ENCODE results near the gene KRTAP10-1. TPM values are rescaled to one million over a fixed set of nuclear protein-coding genes. Genes with fewer than 3 reads are reported as not detected.
"Not testable (repeated sequence)": the region's sequence is repeated elsewhere in the genome, so short reads cannot be mapped to it uniquely, and the experiment has no call there.

KRTAP10-1 gene
- total RNA-seq, 2 donors from 2014 or later = not detected

- Mint-ChIP-seq H3K4me1 (ENCODE audit: low read depth) (no peaks in the 10 kb centered on the region), H3K27me3 (ENCODE audit: low read depth) (peaks cover 10% of the 10 kb centered on the region), H3K9me3 (peaks cover 2 to 11% of the 10 kb centered on the region in 2 donors), H3K4me3 (no peak overlapping the region), H3K36me3 (ENCODE audit: insufficient read depth in 2 of 2) (peaks cover 10 to 14% of the 10 kb centered on the region in 2 donors), H3K27ac (no peak overlapping the region)
- ATAC-seq (replicated peaks in 1 of 2) (no peak), DNase-seq (no peak)
Measured at GRCh38 chr21:44575307-44576024, 35.5 kb upstream of the KRTAP10-1 start.

- ATAC-seq (replicated peaks in 1 of 2) (no peak), DNase-seq (no peak)
- Mint-ChIP-seq H3K4me3 (no peak overlapping the region), H3K27ac (no peak overlapping the region), H3K36me3 (ENCODE audit: insufficient read depth in 2 of 2) (peaks cover 5 to 11% of the 10 kb centered on the region in 2 donors), H3K4me1 (ENCODE audit: low read depth) (no peaks in the 10 kb centered on the region), H3K9me3 (peaks cover 0 to 8% of the 10 kb centered on the region in 2 donors), H3K27me3 (ENCODE audit: low read depth) (peaks cover 10% of the 10 kb centered on the region)
Measured at GRCh38 chr21:44574457-44575306, 34.7 kb upstream of the KRTAP10-1 start.

GRCh38 chr21:44573630-44574456 is 33.8 kb upstream of the KRTAP10-1 start, which contains the start of gene KRTAP10-4:
Gene KRTAP10-4 (plus strand): TSS chr21:44573729. CDS start chr21:44573759, 30 bp downstream.
- not testable (repeated sequence) for DNase-seq; H3K4me3 Mint-ChIP-seq; H3K27ac Mint-ChIP-seq; ATAC-seq (replicated peaks in 1 of 2); H3K4me1 Mint-ChIP-seq (ENCODE audit: low read depth); H3K9me3 Mint-ChIP-seq
- H3K36me3 Mint-ChIP-seq (ENCODE audit: insufficient read depth in 2 of 2) = peaks cover 5 to 11% of the 10 kb centered on the region in 2 donors
- peaks cover 10% of the 10 kb centered on the region for H3K27me3 Mint-ChIP-seq (ENCODE audit: low read depth)

- Mint-ChIP-seq H3K4me1 (ENCODE audit: low read depth) (no peaks in the 10 kb centered on the region), H3K36me3 (ENCODE audit: insufficient read depth in 2 of 2) (peaks cover 3 to 9% of the 10 kb centered on the region in 2 donors), H3K4me3 (no peak overlapping the region), H3K27me3 (ENCODE audit: low read depth) (peaks cover 10% of the 10 kb centered on the region), H3K9me3 (peaks cover 0 to 5% of the 10 kb centered on the region in 2 donors), H3K27ac (no peak overlapping the region)
- ATAC-seq (replicated peaks in 1 of 2) = no peak
- no peak for DNase-seq
Measured at GRCh38 chr21:44572959-44573583, 33.1 kb upstream of the KRTAP10-1 start.

- Mint-ChIP-seq H3K36me3 (ENCODE audit: insufficient read depth in 2 of 2) (peaks cover 0 to 3% of the 10 kb centered on the region in 2 donors), H3K9me3 (no peaks in the 10 kb centered on the region), H3K4me1 (ENCODE audit: low read depth) (no peaks in the 10 kb centered on the region), H3K4me3 (no peak overlapping the region), H3K27me3 (ENCODE audit: low read depth) (peaks cover 10% of the 10 kb centered on the region), H3K27ac (no peak overlapping the region)
- DNase-seq = no peak
- no peak for ATAC-seq (replicated peaks in 1 of 2)
Measured at GRCh38 chr21:44571844-44572782, 32.1 kb upstream of the KRTAP10-1 start.

GRCh38 chr21:44571296-44571695 is 31.3 kb upstream of the KRTAP10-1 start:
- no peaks in the 10 kb centered on the region for H3K9me3 Mint-ChIP-seq
- ATAC-seq (replicated peaks in 1 of 2) (no peak), DNase-seq (no peak)
- H3K4me1 Mint-ChIP-seq (ENCODE audit: low read depth) = no peaks in the 10 kb centered on the region
- peaks cover 10% of the 10 kb centered on the region for H3K27me3 Mint-ChIP-seq (ENCODE audit: low read depth)
- no peaks in the 10 kb centered on the region for H3K36me3 Mint-ChIP-seq (ENCODE audit: insufficient read depth in 2 of 2)
- H3K4me3 Mint-ChIP-seq = no peak overlapping the region
- H3K27ac Mint-ChIP-seq = no peak overlapping the region

GRCh38 chr21:44569861-44570517 is 30.0 kb upstream of the KRTAP10-1 start:
- Mint-ChIP-seq H3K4me1 (ENCODE audit: low read depth) (peaks cover 4% of the 10 kb centered on the region), H3K4me3 (no peak overlapping the region), H3K36me3 (ENCODE audit: insufficient read depth in 2 of 2) (no peaks in the 10 kb centered on the region), H3K9me3 (no peaks in the 10 kb centered on the region), H3K27ac (no peak overlapping the region), H3K27me3 (ENCODE audit: low read depth) (peaks cover 8% of the 10 kb centered on the region)
- ATAC-seq (replicated peaks in 1 of 2) = no peak
- no peak for DNase-seq

GRCh38 chr21:44568667-44569556 is 28.9 kb upstream of the KRTAP10-1 start:
- no peaks in the 10 kb centered on the region for H3K9me3 Mint-ChIP-seq
- DNase-seq = no peak

GRCh38 chr21:44568261-44568660 is 28.3 kb upstream of the KRTAP10-1 start:
- H3K4me1 Mint-ChIP-seq (ENCODE audit: low read depth) = peaks cover 14% of the 10 kb centered on the region
- no peak overlapping the region for H3K27ac Mint-ChIP-seq
- peaks cover 0 to 1% of the 10 kb centered on the region in 2 donors for H3K9me3 Mint-ChIP-seq
- no peak overlapping the region for H3K4me3 Mint-ChIP-seq
- ATAC-seq (replicated peaks in 1 of 2) (no peak), DNase-seq (no peak)
- no peaks in the 10 kb centered on the region for H3K36me3 Mint-ChIP-seq (ENCODE audit: insufficient read depth in 2 of 2)
- H3K27me3 Mint-ChIP-seq (ENCODE audit: low read depth) = no peaks in the 10 kb centered on the region

More at GRCh38 chr21:44568667-44569556, 28.9 kb upstream of the KRTAP10-1 start:
- no peaks in the 10 kb centered on the region for H3K36me3 Mint-ChIP-seq (ENCODE audit: insufficient read depth in 2 of 2)
- no peaks in the 10 kb centered on the region for H3K27me3 Mint-ChIP-seq (ENCODE audit: low read depth)
- no peak for ATAC-seq (replicated peaks in 1 of 2)
- H3K4me3 Mint-ChIP-seq = no peak overlapping the region
- no peak overlapping the region for H3K27ac Mint-ChIP-seq
- H3K4me1 Mint-ChIP-seq (ENCODE audit: low read depth) = peaks cover 14% of the 10 kb centered on the region

- no peaks in the 10 kb centered on the region for H3K27me3 Mint-ChIP-seq (ENCODE audit: low read depth)
- DNase-seq = no peak
- peaks cover 0 to 1% of the 10 kb centered on the region in 2 donors for H3K36me3 Mint-ChIP-seq (ENCODE audit: insufficient read depth in 2 of 2)
- H3K4me1 Mint-ChIP-seq (ENCODE audit: low read depth) = peaks cover 14% of the 10 kb centered on the region
- H3K27ac Mint-ChIP-seq = no peak overlapping the region
- H3K9me3 Mint-ChIP-seq = peaks cover under 1 to 2% of the 10 kb centered on the region in 2 donors
- H3K4me3 Mint-ChIP-seq = no peak overlapping the region
- no peak for ATAC-seq (replicated peaks in 1 of 2)
Measured at GRCh38 chr21:44567481-44568171, 27.6 kb upstream of the KRTAP10-1 start.
